PFSK-1 (cell line): Measurements from ENCODE around the gene SIGLEC9.

ENCODE experiments used
- POLR2AphosphoS5 ChIP-seq: IDR thresholded peaks from 2 replicates; pipeline ENCODE4 v1.6.1; 2012; ENCODE audit warnings: low read depth, mild to moderate bottlenecking, control low read depth, low read length, moderate library complexity
- REST ChIP-seq, 2 experiments: IDR thresholded peaks; 2 replicates each; pipeline versions ENCODE4 v1.6.1 to v1.8.0; 2011 to 2012; ENCODE audit warnings: low read depth in 2 of 2, low read length in 2 of 2, control low read depth in 1 of 2, inconsistent platforms in 1 of 2, mild to moderate bottlenecking in 1 of 2, moderate library complexity in 1 of 2; ENCODE audit not compliant: insufficient read depth in 1 of 2
- SIN3A ChIP-seq: IDR thresholded peaks from 2 replicates; pipeline ENCODE4 v1.6.1; 2012; ENCODE audit warnings: mild to moderate bottlenecking, low read length, moderate library complexity, borderline replicate concordance; ENCODE audit not compliant: insufficient read depth
- TAF1 ChIP-seq: IDR thresholded peaks from 2 replicates; pipeline ENCODE4 v1.6.1; 2012; ENCODE audit warnings: low read length, control low read depth, borderline replicate concordance; ENCODE audit not compliant: insufficient read depth

- TF ChIP-seq POLR2AphosphoS5, result no peak
- no peak for TF ChIP-seq REST (IDR thresholded peaks at IDR 0.05; ENCODE audit: insufficient read depth in 1 of 2, low read depth in 2 of 2, low read length in 2 of 2)
- no peak for TF ChIP-seq SIN3A
- no peak for TF ChIP-seq TAF1
Measured at GRCh38 chr19:51078731-51079130, 46.0 kb upstream of the SIGLEC9 start.
